Measurements from ENCODE around the gene RBM15B. TPM values are rescaled to one million over a fixed set of nuclear protein-coding genes. Genes with fewer than 3 reads are reported as not detected.
A peak's percentile ranks its signal among the peaks of the same experiment; 100 is the strongest.

RBM15B gene
- total and polyA plus RNA-seq, 2 donors (not counting 1 experiment from before 2014, with no cell fraction given), result 10.8 to 29.5 TPM

DNA sequence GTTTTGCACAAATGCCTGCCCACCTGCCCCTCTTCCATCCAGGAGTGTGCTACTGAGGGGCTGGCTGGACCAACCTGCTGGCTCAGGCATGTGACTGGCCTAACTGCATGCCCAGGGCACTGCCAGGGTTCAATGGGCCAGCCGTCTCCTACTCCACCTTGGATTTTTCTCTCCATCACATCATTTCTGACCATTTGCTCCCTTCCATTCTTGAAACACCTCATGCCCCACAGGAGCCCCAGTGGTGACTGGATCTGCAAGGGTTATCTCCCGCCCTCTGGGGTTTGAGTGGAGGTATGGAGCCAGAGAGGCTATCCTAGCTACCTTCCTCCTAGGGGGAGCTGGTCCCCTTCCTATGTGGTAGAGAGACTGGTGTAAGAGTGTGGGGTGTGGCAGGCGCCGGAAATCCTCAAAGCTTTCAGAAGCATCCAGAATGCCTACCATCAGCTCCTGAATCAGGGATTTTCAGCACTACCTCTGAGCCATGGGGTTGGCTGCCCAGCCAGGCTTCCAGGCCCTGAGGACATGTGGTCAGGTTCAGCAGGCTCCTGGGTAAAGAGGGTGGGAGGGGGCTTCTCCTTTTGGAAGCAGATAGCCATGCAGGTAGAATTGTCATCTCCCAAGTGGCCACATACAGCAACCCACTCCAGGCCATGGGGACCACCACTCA, 8.9 kb upstream of the RBM15B start:
- peaks cover 10% of the 10 kb centered on the region for H3K27me3 Mint-ChIP-seq
- 100% methylated on average over 1 of the region's 4 CpGs for WGBS (ENCODE audit: insufficient coverage)
- ChIA-PET POLR2A (no interaction called here), CTCF (interaction anchor here (8.6 kb wide), 1 partner anchor 768 kb away, joined by 67 read pairs; the partner anchor contains the start of genes CISH and MAPKAPK3)
- no peaks in the 10 kb centered on the region for H3K9me3 Mint-ChIP-seq (ENCODE audit: insufficient read depth)
- Histone ChIP-seq H3K27ac (ENCODE audit: low read length in 2 of 2) (no peak overlapping the region), H3K9ac (ENCODE audit: low read length) (no peak overlapping the region), H4K20me1 (ENCODE audit: control insufficient read depth, insufficient read depth, low read length, poor library complexity, severe bottlenecking) (peaks cover 7% of the 10 kb centered on the region), H3K4me1 (ENCODE audit: control insufficient read depth in 2 of 2, insufficient read depth in 2 of 2, low read length in 2 of 2) (peaks cover 21 to 27% of the 10 kb centered on the region in 2 donors), H3K36me3 (replicated peaks in 1 of 2; ENCODE audit: control extremely low read depth in 1 of 2, control insufficient read depth in 1 of 2, extremely low read depth in 1 of 2, insufficient read depth in 2 of 2, low read length in 1 of 2) (no peaks in the 10 kb centered on the region), H2AFZ (ENCODE audit: insufficient read depth, low read depth, low read length, poor library complexity, severe bottlenecking) (no peak overlapping the region), H3K79me2 (ENCODE audit: control insufficient read depth, insufficient read depth, low read length) (peaks cover 41% of the 10 kb centered on the region), H3K4me2 (replicated peaks; ENCODE audit: low read depth, low read length, poor library complexity, severe bottlenecking) (no peak overlapping the region), H3K27me3 (replicated peaks in 1 of 4; ENCODE audit: control extremely low read depth in 1 of 4, control insufficient read depth in 3 of 4, insufficient read depth in 4 of 4, low read length in 3 of 4) (peaks cover 0 to 24% (median 4%) of the 10 kb centered on the region in 4 experiments), H3K4me3 (ENCODE audit: control extremely low read depth in 1 of 5, extremely low read depth in 1 of 5, insufficient read depth in 1 of 5, low read depth in 2 of 5, low read length in 4 of 5) (no peak overlapping the region), H3K9me3 (ENCODE audit: control extremely low read depth in 1 of 3, control insufficient read depth in 2 of 3, insufficient read depth in 1 of 3, low read length in 2 of 3) (no peaks in the 10 kb centered on the region)
- H3K4me3 Mint-ChIP-seq, result no peak overlapping the region
- ATAC-seq (ENCODE audit: low read depth), result no peak
- TF ChIP-seq EZH2 (IDR thresholded peaks at IDR 0.05; ENCODE audit: borderline replicate concordance, insufficient read depth, low read depth, low read length, poor library complexity, severe bottlenecking) (no peak), CTCF (IDR thresholded peaks at IDR 0.05) (no peak)
- H3K4me1 Mint-ChIP-seq, result peaks cover 30% of the 10 kb centered on the region
- no peak for DNase-seq
- H3K27ac Mint-ChIP-seq, result no peak overlapping the region
- intact Hi-C loops (cut with micrococcal nuclease), result loop anchor here (10.0 kb wide), 1 partner anchor 1087 kb away; the partner anchor contains the start of genes HYAL3, IFRD2 and NAA80

- ATAC-seq (ENCODE audit: low read depth), result no peak
- no peaks in the 10 kb centered on the region for H3K9me3 Mint-ChIP-seq (ENCODE audit: insufficient read depth)
- H2AFZ ChIP-seq (ENCODE audit: insufficient read depth, low read depth, low read length, poor library complexity, severe bottlenecking), result no peak overlapping the region
- H3K27ac ChIP-seq (ENCODE audit: low read length in 2 of 2), result peak overlapping the region in 1 of 2 donors; percentile 95
- peaks cover 21 to 27% of the 10 kb centered on the region in 2 donors for H3K4me1 ChIP-seq (ENCODE audit: control insufficient read depth in 2 of 2, insufficient read depth in 2 of 2, low read length in 2 of 2)
- H3K27me3 Mint-ChIP-seq, result peaks cover 10% of the 10 kb centered on the region
- no peak overlapping the region for H3K9ac ChIP-seq (ENCODE audit: low read length)
- peaks cover 41% of the 10 kb centered on the region for H3K79me2 ChIP-seq (ENCODE audit: control insufficient read depth, insufficient read depth, low read length)
- ChIA-PET CTCF (interaction anchor here (0.6 to 8.6 kb wide), 4 partner anchors 52 to 769 kb away, joined by 3 to 67 read pairs (median 6); partner anchors contain the start of genes CISH and MAPKAPK3), POLR2A (no interaction called here)
- no peak for DNase-seq
- peaks cover 7% of the 10 kb centered on the region for H4K20me1 ChIP-seq (ENCODE audit: control insufficient read depth, insufficient read depth, low read length, poor library complexity, severe bottlenecking)
- peaks cover 35% of the 10 kb centered on the region for H3K4me1 Mint-ChIP-seq
- H3K27me3 ChIP-seq (replicated peaks in 1 of 4; ENCODE audit: control extremely low read depth in 1 of 4, control insufficient read depth in 3 of 4, insufficient read depth in 4 of 4, low read length in 3 of 4), result peaks cover 0 to 18% (median 2%) of the 10 kb centered on the region in 4 experiments
- H3K27ac Mint-ChIP-seq, result no peak overlapping the region
- peaks cover 0 to 8% of the 10 kb centered on the region in 2 experiments for H3K36me3 ChIP-seq (replicated peaks in 1 of 2; ENCODE audit: control extremely low read depth in 1 of 2, control insufficient read depth in 1 of 2, extremely low read depth in 1 of 2, insufficient read depth in 2 of 2, low read length in 1 of 2)
- WGBS (ENCODE audit: insufficient coverage), result 100% methylated on average over 3 of the region's 3 CpGs
- no peak for TF ChIP-seq EZH2 (IDR thresholded peaks at IDR 0.05; ENCODE audit: borderline replicate concordance, insufficient read depth, low read depth, low read length, poor library complexity, severe bottlenecking)
- TF ChIP-seq CTCF (IDR thresholded peaks at IDR 0.05), result no peak
- no peak overlapping the region for H3K4me3 ChIP-seq (ENCODE audit: control extremely low read depth in 1 of 5, extremely low read depth in 1 of 5, insufficient read depth in 1 of 5, low read depth in 2 of 5, low read length in 4 of 5)
- intact Hi-C loops (cut with micrococcal nuclease), result loop anchor here (10.0 kb wide), 1 partner anchor 1088 kb away; the partner anchor contains the start of genes HYAL3, IFRD2 and NAA80
- peak overlapping the region; percentile 99 for H3K4me3 Mint-ChIP-seq
- no peaks in the 10 kb centered on the region for H3K9me3 ChIP-seq (ENCODE audit: control extremely low read depth in 1 of 3, control insufficient read depth in 2 of 3, insufficient read depth in 1 of 3, low read length in 2 of 3)
- peak overlapping the region; percentile 87 for H3K4me2 ChIP-seq (replicated peaks; ENCODE audit: low read depth, low read length, poor library complexity, severe bottlenecking)
These were observed 8.0 kb upstream of the RBM15B start for GRCh38 chr3:51382947-51383578.
